Stimulated activated CD4-positive, alpha-beta T cell treated with anti-CD3 and anti-CD28 coated beads, Interleukin-15, amount 100 ng/mL, for 24 hours (primary cell): Measurements from ENCODE around the gene TRIO.

ENCODE experiments used
- DNase-seq: peaks from one replicate; pipeline ENCODE4 v3.0.0-alpha.2; 2020

The TRIO gene

DNA sequence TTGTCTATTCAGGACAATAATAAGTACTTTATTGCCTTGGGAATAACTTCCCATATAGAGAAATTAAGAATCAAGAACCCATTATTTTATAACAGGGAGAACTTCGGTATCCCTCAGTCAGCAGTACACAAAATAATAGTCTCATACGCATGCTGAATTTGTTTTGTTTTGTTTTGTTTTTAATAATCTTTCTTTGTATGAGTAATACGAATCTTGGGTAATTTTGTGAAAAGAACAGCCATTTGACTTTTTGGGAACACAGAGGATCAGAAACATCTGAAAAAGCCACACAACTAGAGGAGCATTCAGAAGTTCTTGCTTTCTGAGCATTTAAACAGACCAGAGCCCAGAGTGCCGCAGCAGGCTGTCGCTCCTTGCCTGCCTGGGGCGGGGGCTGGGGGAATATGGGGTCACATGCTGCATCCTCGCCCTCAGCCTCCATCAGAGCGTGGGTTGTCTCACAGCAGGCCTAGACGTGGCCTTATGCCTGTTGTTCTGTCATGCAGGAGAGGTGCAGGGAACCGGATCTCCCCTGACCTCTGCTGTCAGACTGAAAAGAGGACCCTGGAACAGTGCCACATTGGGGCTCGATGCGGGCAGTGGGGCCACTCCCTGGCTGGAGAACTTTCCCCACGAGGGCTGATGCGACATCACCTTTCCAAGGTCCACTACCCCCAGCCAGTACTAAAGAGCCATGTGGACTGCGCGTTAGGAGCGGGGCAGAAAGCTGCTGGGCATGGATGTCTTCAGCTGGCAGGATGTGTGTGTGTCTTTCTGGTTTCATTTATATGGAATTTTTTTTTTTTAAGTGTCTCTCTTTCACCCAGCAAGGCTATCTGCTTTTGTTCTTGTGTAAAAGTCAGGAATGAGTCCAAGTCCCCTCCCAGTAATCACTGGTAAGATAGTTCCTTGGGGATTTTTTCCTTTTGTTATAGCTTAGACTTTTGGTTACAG, 305.1 kb downstream of the TRIO start:
- no peak for DNase-seq

DNA sequence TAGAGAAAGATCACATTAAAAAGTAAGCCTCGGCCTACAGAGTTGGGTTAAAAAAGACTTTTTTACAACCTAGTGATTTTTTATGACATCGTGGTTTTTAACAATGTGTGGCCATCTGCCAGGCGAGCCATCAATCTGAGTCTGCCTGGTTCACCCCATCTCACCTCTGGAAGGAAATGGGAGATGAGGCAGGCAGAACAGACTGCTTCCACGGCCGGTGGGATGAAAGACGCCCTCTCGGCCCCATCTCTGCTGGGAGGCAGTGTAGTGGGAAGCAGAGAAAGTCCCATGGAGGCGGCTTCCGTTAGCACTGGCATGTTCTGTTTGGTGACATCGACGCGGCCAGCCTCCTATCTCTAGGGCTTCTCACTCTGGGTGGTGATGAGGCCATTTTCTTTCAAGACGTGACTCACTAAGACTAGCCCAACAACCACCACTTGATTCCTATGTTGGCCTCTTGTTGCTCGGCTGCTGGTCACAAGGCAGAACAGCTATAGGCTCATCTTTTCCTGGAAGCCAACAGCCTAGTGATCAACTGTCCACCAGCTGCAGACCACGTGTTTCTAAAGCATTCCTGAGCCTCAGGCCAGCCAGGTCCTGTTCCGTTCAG, 306.0 kb downstream of the TRIO start:
- no peak for DNase-seq

DNA sequence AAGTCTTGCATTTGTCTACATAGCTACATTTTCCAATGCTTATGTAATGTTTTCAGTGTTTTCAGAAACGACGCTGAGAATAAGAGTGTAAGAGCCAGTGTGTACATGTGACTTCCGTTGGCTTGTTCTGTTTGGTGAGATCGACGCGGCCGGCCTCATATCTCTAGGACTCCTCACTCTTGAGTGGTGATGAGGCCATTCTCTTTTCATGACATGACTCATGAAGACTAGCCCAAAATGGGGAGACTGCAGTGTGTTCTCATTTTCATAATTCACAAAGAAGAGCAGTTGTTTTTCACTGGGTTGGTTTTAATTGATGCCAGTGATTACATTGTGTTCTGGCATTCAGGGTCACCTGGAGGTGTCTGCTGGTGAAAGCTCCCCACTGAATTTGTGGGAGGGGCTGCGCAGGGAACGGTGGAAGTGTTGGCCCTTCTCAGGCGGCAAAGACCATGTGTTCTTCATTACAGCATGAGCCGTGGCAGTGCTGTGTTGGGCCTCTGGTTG, 306.9 kb downstream of the TRIO start:
- no peak for DNase-seq

DNA sequence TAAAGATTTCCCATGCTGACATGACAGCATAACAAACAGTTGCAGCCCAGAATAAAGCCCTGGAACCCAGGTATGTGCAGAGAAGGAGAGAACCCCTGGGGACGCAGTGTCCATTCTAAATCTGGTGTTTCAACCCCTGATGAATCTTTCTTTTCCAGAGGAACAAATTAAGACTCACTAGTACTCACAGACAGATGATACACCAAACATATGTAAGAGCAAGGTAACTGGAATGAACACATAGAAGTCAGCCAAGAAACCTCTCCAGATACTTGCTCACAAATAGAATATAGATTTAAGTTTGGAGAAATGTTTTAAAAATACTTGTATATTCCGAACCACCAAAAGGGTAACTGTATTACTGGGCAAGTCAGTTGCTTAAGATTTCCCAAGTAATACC, 307.6 kb downstream of the TRIO start:
- DNase-seq, result no peak

DNA sequence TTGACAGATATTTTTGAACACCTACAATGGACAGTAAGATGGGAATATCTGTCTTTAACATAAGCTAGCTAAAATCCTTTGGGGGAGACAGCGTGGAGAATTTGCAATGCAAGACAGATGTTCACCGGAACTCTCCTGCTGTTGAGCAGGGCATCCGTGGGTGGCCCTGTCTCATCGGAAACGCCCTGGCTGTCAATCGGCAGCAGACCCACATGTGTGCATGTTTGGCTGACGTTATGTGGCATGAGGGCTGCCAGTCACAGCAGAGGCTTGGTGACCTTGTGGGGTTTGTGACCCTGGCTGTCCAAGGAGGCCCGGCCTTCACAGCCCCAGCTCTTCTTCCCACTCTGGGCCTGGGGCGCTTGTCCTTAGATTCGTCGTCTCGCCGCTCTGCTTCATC, 308.7 kb downstream of the TRIO start:
- DNase-seq, result no peak

DNA sequence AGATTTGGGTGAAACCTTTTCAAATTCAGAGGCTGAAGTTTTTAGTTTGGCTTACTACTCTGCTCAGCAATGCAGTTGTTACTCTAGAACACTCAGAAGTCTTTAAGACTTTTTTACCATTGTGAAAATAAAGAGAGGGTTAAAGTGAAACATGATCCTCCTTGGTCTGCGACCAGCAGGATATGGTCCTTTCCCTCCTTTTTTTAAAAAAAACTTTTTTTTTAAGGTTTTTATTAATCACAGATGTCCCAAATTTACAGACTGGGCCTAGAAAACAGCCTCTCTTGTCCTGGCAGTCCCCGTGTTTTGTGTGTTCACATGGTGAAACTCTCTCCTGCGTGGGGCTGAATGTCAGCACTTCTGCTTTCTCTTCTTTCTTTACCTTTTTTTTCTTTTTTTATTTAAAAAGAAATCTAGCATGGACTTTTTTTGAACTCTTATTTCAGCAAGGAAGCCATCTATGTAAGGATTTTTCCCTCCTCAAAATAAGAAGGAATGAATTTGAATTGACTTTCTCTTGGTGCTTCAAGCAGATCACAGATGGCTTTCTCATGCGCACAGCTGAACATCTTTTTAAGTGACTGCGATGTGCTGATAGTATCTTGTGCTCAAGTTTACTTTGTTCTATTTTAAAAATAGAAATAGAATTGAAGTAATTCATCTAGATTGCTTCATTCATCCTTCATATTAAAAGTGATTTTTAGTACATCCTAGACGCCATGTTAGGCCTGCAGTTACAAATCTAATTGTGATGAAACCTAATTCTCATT, 309.7 kb downstream of the TRIO start:
- no peak for DNase-seq

DNA sequence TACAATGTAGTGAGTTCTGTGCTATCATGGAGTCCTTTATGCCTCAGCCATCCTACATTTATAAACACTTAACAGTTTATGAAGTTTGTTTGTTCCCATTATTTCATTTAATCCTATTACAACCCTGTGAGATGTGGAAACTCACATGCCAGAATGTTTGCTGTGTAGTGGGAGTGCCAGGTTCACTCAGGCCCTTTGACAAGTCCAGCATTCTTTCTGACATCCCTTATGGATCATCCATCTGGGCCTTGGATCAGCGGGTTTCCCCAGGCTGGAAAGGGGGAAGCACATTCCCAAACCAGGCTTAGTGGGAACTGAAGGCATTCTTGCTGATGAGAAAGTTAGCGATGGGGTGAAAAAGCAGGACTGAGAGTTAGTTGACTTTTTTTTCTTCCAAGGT, 310.3 kb downstream of the TRIO start:
- no peak for DNase-seq

DNA sequence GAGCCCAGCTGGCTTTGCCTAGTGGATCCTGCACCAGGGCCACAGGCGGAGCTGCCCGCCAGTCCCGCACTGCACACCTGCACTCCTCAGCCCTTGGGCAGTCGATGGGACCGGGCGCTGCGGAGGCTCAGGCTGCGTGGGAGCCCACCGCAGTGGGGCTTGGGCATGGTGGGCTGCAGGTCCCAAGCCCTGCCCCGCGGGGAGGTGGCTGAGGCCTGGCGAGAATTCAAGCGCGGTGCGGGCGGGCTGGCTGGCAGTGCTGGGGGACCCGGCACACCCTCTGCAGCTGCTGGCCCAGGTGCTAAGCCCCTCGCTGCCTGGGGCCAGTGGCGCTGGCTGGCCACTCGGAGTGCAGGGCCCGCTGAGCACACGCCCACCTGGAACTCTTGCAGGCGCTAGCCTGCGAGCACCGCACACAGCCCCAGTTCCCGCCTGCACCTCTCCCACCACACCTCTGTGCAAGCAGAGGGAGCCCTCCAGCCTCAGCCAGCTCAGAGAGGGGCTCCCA, 312.7 kb downstream of the TRIO start:
- DNase-seq, result no peak

DNA sequence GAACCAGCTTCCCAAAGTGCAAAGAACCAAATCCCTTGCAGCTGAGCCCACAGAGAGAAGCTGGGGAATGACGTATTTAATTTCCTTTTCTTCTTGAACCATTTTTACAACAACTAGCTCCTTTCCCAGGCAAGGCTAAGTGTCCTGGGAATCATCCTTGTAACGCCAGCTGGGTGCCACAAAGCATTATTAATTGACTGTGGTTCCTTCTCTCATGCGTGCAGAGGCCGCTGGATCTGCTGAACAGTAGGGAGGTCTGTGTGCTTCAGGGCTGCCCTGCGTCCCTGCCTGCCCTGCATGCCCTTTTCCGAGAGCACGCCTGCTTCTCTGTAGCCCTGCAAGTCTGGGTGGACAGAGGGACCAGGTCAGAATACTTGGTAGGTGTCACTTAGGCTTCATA, 314.3 kb downstream of the TRIO start:
- no peak for DNase-seq

DNA sequence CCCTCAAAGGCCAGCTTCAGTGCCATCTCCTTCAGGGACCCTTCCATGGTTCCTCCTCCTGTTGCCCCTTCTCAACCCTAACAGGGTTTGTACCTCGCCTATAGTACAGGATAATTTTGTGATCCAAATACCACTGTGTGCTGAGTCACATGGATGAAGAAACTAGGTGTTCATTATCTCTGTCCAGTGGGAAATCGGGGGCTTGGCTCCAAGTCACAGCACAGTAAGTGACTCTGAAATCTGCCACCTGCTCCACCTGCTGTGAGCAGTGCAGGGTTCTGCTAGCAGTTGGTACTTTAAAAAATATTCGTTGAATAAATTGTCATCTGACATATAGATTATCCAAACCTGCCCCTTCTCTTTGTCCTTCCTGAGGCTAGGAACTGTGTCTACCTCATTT, 315.3 kb downstream of the TRIO start:
- no peak for DNase-seq

DNA sequence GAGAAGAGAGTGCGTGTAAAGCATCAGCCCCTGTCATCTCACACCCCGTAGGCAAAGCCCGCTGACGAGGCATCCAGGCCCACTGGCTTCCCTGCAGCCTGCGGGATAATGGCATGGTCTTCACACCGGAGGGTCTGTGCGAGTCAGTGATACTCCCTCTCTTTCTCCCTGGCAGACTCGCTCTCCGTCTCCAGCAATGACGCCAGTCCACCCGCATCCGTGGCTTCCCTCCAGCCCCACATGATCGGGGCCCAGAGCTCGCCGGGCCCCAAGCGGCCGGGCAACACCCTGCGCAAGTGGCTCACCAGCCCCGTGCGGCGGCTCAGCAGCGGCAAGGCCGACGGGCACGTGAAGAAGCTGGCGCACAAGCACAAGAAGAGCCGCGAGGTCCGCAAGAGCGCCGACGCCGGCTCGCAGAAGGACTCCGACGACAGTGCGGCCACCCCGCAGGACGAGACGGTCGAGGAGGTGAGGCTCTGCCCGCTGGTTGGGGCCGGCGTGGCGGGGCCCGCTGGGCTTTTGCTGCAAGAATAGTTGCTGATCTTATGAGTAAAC, 317.8 kb downstream of the TRIO start:
- no peak for DNase-seq

DNA sequence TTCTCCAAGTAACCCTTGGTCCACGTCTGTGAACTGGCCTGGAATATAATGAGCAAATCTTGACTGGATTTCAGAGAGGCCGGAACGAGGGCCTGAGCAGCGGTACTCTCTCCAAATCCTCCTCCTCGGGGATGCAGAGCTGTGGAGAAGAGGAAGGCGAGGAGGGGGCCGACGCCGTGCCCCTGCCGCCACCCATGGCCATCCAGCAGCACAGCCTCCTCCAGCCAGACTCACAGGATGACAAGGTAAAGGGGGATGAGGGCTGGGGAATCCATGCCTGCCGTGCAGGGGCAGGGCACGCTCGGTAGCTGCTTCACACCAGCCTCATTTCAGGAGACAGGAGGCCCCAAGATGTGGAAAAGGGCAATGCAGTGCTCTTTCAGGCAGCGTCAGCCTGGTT, 319.5 kb downstream of the TRIO start:
- DNase-seq, result no peak

DNA sequence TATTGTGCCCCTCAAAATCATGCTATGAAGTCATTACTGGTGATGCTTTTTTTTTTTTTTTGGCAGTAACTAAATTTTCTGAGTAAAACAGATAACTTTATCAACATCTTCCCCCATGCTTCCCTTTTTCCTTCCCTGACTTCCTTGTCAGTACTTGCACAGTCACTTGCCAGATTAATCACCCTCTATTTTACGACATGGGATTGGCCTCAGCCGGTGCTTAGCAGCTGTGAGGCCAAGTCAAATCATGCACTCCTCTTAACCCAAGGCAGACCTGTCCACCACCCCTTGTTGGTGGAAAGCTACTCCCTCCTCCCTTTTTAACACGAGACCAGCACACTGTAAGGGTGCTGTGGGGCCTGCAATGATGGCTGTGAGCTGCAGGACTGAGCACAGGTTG, 320.5 kb downstream of the TRIO start:
- DNase-seq, result no peak

DNA sequence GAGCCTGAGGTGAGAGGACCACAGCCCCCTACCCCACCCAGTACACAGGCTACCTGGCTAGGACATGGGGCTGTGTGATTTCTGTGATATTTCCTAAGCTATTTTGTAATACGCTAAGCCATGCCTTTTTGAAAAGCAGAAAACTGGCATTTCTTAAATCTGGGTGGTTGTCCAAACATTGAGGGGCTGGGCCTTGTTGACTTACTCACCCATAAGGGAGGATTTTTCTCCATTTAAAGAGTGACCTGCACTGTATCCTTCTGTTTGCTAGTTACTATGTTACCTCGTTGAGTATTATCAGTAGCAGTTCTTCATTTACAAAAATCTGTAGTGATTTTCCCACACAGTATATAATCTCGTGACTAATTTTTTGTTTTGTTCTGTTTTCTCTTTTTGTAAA, 321.0 kb downstream of the TRIO start:
- DNase-seq, result no peak

DNA sequence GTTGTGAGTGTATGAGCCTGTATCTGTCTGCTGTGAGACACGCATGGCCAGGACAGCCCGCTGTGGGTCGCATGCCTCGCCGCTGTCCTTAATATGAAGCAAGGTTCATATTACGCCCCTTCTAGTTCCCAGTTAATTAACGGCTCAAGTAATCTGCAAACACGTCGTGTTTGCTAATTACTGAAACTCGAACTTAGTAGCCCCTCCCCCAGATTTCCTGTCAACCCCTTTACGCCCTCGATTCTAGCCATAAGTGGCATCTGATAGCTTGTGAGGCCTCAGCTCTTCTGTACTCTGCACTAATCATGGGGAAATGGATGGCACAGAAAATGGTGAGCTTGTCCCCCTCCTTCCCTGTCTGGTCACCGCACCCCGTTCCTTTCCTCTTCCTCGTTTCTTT, 321.5 kb downstream of the TRIO start:
- DNase-seq, result no peak

DNA sequence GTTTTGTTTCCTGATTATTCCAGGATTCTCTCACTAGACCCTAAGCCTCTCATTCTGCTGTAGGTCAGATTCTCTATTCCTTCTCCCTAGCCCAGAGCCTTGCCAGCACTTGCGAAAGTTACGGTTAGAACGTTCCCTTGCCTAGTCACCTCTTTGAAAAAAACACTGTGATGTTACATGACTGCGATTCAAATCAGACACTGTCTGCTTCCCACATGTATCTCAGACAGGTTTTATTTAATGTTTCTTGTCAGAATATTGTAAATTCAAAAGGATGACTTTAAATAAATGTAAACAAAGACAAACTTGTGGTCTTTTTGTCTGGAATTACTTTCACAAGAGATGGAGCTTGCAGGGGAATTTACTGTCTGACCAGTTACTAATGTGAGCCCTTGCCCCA, 322.0 kb downstream of the TRIO start:
- no peak for DNase-seq

DNA sequence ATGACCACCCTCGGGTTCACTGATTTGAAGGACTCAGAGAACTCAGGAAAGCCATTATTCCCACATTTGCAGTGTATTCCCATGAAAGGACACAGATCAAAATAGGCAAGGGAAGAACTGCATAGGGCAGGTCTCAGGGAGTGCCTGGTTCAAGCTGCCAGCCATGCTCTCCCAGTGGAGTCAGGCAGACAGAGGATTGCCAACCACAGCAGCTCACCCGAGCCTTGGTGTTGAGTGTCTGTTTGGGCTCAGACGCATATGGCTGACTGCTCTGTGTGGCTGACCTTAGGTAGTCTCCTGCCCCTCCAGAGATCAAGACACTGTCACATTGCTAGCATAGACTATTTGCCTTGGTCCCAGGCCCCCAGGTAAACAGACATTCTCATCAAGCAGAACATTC, 322.6 kb downstream of the TRIO start:
- DNase-seq, result no peak

DNA sequence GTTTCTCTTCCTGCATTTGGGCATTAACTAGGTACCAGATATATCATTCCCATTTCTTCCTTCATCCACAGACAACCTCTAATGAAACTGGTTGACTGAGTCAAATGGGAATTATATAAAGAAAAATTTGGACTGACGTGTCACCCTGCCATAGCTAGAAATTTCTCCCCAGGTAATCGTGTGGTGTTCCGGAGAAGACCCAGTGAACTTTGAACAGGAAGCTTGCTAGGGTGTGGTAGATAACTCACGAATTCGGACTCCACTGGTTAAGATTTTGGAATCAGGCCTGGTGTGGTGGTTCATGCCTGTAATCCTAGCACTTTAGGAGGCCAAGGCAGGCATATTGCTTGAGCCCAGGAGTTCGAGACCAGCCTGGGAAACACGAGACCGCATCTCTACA, 324.1 kb downstream of the TRIO start:
- no peak for DNase-seq

DNA sequence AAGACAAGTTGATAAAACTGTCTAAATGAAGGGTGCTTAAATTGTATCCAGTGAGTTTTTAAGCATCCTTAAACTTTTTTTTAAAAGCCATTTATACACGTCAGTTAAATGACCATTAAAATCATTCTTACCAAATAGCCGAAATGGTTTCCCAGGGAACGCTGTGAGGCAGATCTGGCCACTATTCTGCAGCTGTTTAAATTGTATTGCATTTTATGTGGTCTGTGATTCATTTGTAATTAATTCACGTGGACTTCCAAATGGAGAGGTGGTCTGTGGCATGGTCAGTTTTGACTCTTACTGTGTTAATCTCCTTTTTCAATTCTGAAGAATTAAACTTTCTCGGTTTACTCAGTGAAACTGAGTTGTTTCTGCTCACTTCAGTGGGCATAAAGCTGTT, 324.7 kb downstream of the TRIO start:
- DNase-seq, result no peak

DNA sequence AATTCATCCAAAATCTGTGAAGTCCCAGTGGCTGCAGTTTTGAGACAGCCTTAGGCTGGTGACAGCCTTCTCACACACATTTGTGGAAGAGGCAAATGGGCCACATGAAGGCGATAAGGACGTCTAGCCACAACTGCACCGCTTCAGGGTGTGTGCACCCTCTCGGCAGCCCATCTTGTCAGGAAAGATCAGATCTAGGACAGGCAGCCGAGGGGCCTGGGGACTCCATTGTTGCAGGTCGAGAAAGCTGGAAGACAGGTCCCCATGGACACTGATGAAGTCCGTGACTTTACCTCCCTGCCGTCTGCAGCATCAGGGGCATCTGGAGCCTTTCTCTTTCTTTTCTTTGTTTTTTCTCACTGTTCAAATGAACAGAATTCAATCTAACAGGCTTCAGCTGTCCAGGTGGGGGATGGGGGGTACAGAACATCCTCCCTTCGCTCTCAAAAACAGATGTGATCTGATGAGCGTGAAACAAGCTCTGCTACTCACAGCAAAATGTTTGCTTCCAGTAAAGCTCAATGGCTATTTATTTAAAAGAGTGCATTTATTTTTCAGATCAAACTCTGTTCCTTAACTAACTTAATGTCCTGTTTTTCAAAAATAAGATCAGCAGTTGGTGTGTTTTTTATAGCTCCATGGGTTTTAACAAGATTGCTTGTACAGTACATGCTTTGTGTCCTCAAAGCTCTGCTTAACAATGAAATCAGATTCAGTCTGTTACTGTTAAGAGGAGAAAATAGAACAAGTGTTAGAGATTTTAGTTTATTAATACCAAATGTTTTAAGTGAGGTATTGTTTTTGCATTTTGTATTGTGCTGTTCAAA, 326.6 kb downstream of the TRIO start:
- no peak for DNase-seq

DNA sequence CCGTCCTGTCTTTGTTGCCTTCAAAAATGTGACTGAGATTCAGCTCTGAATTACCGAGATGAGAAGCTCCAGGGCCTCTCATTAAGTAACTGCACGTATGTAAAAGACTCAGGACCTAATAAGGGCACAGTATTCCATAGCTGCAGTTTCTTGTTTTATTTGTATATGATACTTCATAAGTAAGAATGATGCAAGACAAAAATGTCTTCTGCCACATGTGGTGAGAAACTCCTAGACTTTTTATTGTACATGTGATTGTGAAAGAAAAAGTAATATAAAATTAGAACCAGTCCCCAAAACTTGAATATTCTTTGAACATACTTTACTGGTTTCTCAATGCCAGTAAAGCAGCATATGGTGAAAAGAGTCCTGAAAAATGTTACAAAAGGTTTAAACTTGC, 328.4 kb downstream of the TRIO start:
- no peak for DNase-seq

DNA sequence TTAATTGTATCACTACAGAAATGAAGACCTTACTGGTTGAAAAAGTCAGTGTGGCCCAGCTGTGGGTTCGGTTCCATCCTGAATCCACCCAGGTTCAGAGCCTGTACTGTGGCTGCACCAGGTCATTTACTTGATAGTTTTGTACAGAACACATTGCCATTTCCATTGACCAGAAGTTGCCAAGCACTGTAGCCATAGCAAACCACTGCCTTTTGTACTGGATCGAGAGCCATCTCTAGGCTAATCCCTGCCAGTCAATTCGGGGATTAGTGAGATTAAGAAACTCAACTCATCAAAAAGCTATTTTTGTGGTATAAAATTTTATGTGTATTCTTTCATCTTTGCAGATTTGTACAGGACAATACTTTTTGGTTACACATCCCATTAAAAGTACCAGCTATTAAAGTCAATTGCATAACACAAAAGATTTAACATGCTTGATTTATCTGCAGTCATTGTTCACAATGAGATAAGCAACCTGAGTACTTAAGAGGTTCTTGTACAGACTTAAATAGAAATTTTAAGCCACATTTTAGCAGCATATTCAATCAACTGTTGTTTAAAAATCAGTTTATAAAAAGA, 329.9 kb downstream of the TRIO start:
- DNase-seq, result no peak
